CD14-positive monocyte (primary cell): Measurements from ENCODE around the gene PPIG. TPM values are rescaled to one million over a fixed set of nuclear protein-coding genes. Genes with fewer than 3 reads are reported as not detected.

Experiments
- DNase-seq, 3 donors: peaks; one replicate each; pipeline ENCODE4 v3.0.0-alpha.2; 2011 to 2022
- H2AFZ ChIP-seq: 2 replicates; pipeline ENCODE4 v1.6.0; 2012; ENCODE audit warnings: mild to moderate bottlenecking, low read depth, low read length, inconsistent platforms; ENCODE audit not compliant: insufficient read depth, poor library complexity, severe bottlenecking
- H3K27ac ChIP-seq, 2 donors: 1 replicate in 1 of 2; 2 replicates in 1 of 2; pipeline ENCODE4 v1.5.1; 2012 to 2013; ENCODE audit warnings: low read length in 2 of 2, control low read depth in 1 of 2, inconsistent platforms in 1 of 2, low read depth in 1 of 2, mild to moderate bottlenecking in 1 of 2
- H3K27me3 ChIP-seq, 2 donors: one replicate each; pipeline versions ENCODE4 v1.6.0 to v1.6.1; 2011 to 2013; ENCODE audit warnings: low read length in 2 of 2; ENCODE audit not compliant: control insufficient read depth in 2 of 2, insufficient read depth in 2 of 2
- H3K36me3 ChIP-seq, 2 donors: replicated peaks in 1 of 2; 1 replicate in 1 of 2; 2 replicates in 1 of 2; pipeline versions ENCODE4 v1.5.1 to v1.6.1; 2012 to 2013; ENCODE audit warnings: low read length in 2 of 2, control low read depth in 1 of 2, inconsistent platforms in 1 of 2, mild to moderate bottlenecking in 1 of 2; ENCODE audit not compliant: insufficient read depth in 2 of 2, control insufficient read depth in 1 of 2
- H3K4me1 ChIP-seq, 2 donors: 1 replicate in 1 of 2; 2 replicates in 1 of 2; pipeline versions ENCODE4 v1.5.1 to v1.6.1; 2012 to 2013; ENCODE audit warnings: low read length in 2 of 2, control low read depth in 1 of 2, inconsistent platforms in 1 of 2, mild to moderate bottlenecking in 1 of 2, moderate library complexity in 1 of 2; ENCODE audit not compliant: insufficient read depth in 2 of 2, control insufficient read depth in 1 of 2
- H3K4me2 ChIP-seq: replicated peaks from 2 replicates; pipeline ENCODE3; 2012; ENCODE audit warnings: low read length, moderate library complexity, mild to moderate bottlenecking; ENCODE audit not compliant: poor library complexity, severe bottlenecking; ENCODE audit errors: extremely low read depth
- H3K4me3 ChIP-seq, 3 experiments: fragments of 200-600 bp in 1 of 3; sonication (generic) in 1 of 3; replicated peaks in 1 of 3; 1 replicate in 2 of 3; 2 replicates in 1 of 3; pipeline ENCODE4 v1.5.1; 2011 to 2013; ENCODE audit warnings: low read length in 3 of 3, mild to moderate bottlenecking in 3 of 3, control low read depth in 2 of 3, low read depth in 2 of 3, inconsistent platforms in 1 of 3, moderate library complexity in 1 of 3
- H3K79me2 ChIP-seq: 2 replicates; pipeline ENCODE4 v1.6.0; 2012; ENCODE audit warnings: mild to moderate bottlenecking, control low read depth, inconsistent platforms, low read length, moderate library complexity; ENCODE audit not compliant: insufficient read depth
- H3K9ac ChIP-seq: 2 replicates; pipeline ENCODE4 v1.6.0; 2017; ENCODE audit warnings: low read length, mild to moderate bottlenecking; ENCODE audit not compliant: insufficient read depth, poor library complexity, severe bottlenecking
- H3K9me3 ChIP-seq, 2 donors: replicated peaks in 1 of 2; 1 replicate in 1 of 2; 2 replicates in 1 of 2; pipeline versions ENCODE4 v1.5.1 to v1.6.1; 2012 to 2013; ENCODE audit warnings: low read length in 2 of 2, control low read depth in 1 of 2; ENCODE audit not compliant: control insufficient read depth in 1 of 2, insufficient read depth in 1 of 2
- H4K20me1 ChIP-seq: 2 replicates; pipeline ENCODE4 v1.6.0; 2012; ENCODE audit warnings: mild to moderate bottlenecking, low read length, control low read depth, moderate library complexity; ENCODE audit not compliant: insufficient read depth
- H3K27ac Mint-ChIP-seq, 7 donors: one replicate each; pipeline ENCODE4 v1.8.0; 2020; ENCODE audit warnings: mild to moderate bottlenecking in 7 of 7, mixed read lengths in 7 of 7, moderate library complexity in 6 of 7, inconsistent platforms in 2 of 7
- H3K27me3 Mint-ChIP-seq, 3 donors: one replicate each; pipeline ENCODE4 v1.8.0; 2021 to 2022; ENCODE audit warnings: low read depth in 3 of 3, mild to moderate bottlenecking in 3 of 3, mixed read lengths in 3 of 3, moderate library complexity in 3 of 3, inconsistent platforms in 1 of 3
- H3K36me3 Mint-ChIP-seq, 2 donors: one replicate each; pipeline ENCODE4 v1.8.0; 2020; ENCODE audit warnings: mixed read lengths in 2 of 2, inconsistent platforms in 1 of 2, mild to moderate bottlenecking in 1 of 2
- H3K4me1 Mint-ChIP-seq: one replicate; pipeline ENCODE4 v1.8.0; 2020; ENCODE audit warnings: mild to moderate bottlenecking, mixed read lengths
- H3K4me3 Mint-ChIP-seq, 2 donors: one replicate each; pipeline ENCODE4 v1.8.0; 2020; ENCODE audit warnings: mild to moderate bottlenecking in 2 of 2, mixed read lengths in 2 of 2, moderate library complexity in 1 of 2
- H3K9me3 Mint-ChIP-seq, 7 donors: one replicate each; pipeline ENCODE4 v1.8.0; 2020 to 2022; ENCODE audit warnings: mixed read lengths in 7 of 7, mild to moderate bottlenecking in 6 of 7, moderate library complexity in 6 of 7, inconsistent platforms in 2 of 7
- WGBS: methylation state at CpG from one replicate; pipeline ENCODE4 v1.1.5; 2013; ENCODE audit warnings: missing lambda C conversion rate; ENCODE audit not compliant: insufficient coverage; 5-methylcytosine and 5-hydroxymethylcytosine counted together
- intact Hi-C, 2 donors: fragments of 100-400 bp; cut with micrococcal nuclease; formaldehyde crosslinking; loops; one replicate each; pipeline versions ENCODE4 v1.15.0 to v1.15.1; 2023
- polyA plus RNA-seq, 3 donors: library from polyadenylated mRNA; depleted of rRNA in 1 of 3; unstranded in 2 of 3; stranded (reverse) in 1 of 3; fragments of 300-500 nt in 2 of 3; fragments of >200 nt in 1 of 3; fragmentation: Illumina TruSeq in 2 of 3; gene quantifications; 1 replicate in 2 of 3; 2 replicates in 1 of 3; pipeline ENCODE4 v1.2.3, GENCODE V29; 2012 to 2021
- TF ChIP-seq, protein P1 (sequence below): fragments of 200-600 bp; IDR thresholded peaks from one replicate; pipeline ENCODE4 v1.8.0; 2022; ENCODE audit warnings: antibody characterized with exemption, mild to moderate bottlenecking

The PPIG gene
- polyA plus RNA-seq, 3 donors: 21.0 to 34.4 (median 21.3) TPM

DNA sequence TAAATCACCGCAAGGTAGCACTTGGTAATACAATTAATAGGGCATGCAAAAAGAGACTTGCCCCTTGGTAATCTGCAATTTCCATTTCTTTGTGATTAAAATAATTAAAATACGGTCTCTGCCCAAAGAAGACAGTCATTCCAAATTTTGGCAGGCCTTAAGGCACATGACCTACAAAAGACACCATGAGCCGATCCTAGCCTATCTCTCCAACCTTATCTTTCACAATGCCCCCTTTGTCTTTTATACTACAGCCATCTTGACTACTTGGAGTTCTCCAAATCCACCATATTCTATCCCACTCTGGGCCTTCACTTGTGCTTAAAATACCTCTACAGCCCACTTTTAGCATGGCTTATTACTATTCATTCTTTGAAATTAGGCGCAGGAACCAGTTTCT is 86.8 kb downstream of the PPIG start:
- Mint-ChIP-seq H3K4me3 (no peak overlapping the region), H3K4me1 (no peaks in the 10 kb centered on the region), H3K36me3 (no peaks in the 10 kb centered on the region), H3K27me3 (peaks cover 0 to 2% (median 0%) of the 10 kb centered on the region in 3 donors), H3K9me3 (peaks cover 0 to 3% (median 0%) of the 10 kb centered on the region in 7 donors), H3K27ac (no peak overlapping the region)
- H4K20me1 ChIP-seq: no peaks in the 10 kb centered on the region
- no peaks in the 10 kb centered on the region for H3K27me3 ChIP-seq
- H3K9me3 ChIP-seq: no peaks in the 10 kb centered on the region
- TF ChIP-seq, protein P1, sequence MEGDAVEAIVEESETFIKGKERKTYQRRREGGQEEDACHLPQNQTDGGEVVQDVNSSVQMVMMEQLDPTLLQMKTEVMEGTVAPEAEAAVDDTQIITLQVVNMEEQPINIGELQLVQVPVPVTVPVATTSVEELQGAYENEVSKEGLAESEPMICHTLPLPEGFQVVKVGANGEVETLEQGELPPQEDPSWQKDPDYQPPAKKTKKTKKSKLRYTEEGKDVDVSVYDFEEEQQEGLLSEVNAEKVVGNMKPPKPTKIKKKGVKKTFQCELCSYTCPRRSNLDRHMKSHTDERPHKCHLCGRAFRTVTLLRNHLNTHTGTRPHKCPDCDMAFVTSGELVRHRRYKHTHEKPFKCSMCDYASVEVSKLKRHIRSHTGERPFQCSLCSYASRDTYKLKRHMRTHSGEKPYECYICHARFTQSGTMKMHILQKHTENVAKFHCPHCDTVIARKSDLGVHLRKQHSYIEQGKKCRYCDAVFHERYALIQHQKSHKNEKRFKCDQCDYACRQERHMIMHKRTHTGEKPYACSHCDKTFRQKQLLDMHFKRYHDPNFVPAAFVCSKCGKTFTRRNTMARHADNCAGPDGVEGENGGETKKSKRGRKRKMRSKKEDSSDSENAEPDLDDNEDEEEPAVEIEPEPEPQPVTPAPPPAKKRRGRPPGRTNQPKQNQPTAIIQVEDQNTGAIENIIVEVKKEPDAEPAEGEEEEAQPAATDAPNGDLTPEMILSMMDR: no peak
- intact Hi-C loops: no loop called here
- no peaks in the 10 kb centered on the region for H3K79me2 ChIP-seq
- H2AFZ ChIP-seq: no peak overlapping the region
- H3K27ac ChIP-seq: no peak overlapping the region
- no peak overlapping the region for H3K4me3 ChIP-seq
- no peak overlapping the region for H3K4me2 ChIP-seq
- H3K4me1 ChIP-seq: no peaks in the 10 kb centered on the region
- no peak overlapping the region for H3K9ac ChIP-seq
- no peaks in the 10 kb centered on the region for H3K36me3 ChIP-seq
- no peak for DNase-seq
- WGBS: 96% methylated on average over 3 of the region's 4 CpGs

DNA sequence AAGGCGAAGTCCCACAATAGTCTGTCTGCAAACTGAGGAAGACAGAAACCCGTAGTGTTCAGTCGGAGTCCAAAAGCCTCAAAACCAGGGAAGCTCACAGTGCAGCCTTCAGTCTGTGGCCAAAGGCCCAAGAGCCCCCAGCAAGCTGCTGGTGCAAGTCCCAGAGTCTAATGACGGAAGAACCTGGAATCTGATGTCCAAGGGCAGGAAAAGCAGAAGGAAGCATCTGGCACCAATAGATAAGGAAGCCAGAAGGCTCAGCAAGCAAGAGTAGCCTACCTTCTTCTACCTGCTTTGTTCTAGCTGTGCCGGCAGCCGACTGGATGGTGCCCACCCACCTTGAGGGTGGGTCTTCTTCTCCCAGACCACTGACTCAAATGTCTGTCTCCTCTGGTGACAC is 88.3 kb downstream of the PPIG start:
- H3K4me1 ChIP-seq: no peaks in the 10 kb centered on the region
- no peaks in the 10 kb centered on the region for H3K36me3 ChIP-seq
- no peaks in the 10 kb centered on the region for H3K9me3 ChIP-seq
- no peak for DNase-seq
- no peak overlapping the region for H3K27ac ChIP-seq
- no peaks in the 10 kb centered on the region for H3K79me2 ChIP-seq
- Mint-ChIP-seq H3K27me3 (peaks cover 0 to 2% (median 2%) of the 10 kb centered on the region in 3 donors), H3K9me3 (peaks cover 0 to 2% (median 0%) of the 10 kb centered on the region in 7 donors), H3K4me3 (no peak overlapping the region), H3K4me1 (no peaks in the 10 kb centered on the region), H3K27ac (no peak overlapping the region), H3K36me3 (no peaks in the 10 kb centered on the region)
- TF ChIP-seq, protein P1: no peak
- H2AFZ ChIP-seq: no peak overlapping the region
- no peak overlapping the region for H3K4me2 ChIP-seq
- no peak overlapping the region for H3K9ac ChIP-seq
- no peak overlapping the region for H3K4me3 ChIP-seq
- 12% methylated on average over 6 of the region's 6 CpGs for WGBS
- H4K20me1 ChIP-seq: no peaks in the 10 kb centered on the region
- H3K27me3 ChIP-seq: no peaks in the 10 kb centered on the region
- intact Hi-C loops: no loop called here
